Islet precursor cell (in vitro differentiated cells): ENCODE measurements around the gene CAVIN3.

Experiments used
- DNase-seq: peaks from one replicate; pipeline ENCODE4 v3.0.0-alpha.2; 2018

CAVIN3 gene, protein sequence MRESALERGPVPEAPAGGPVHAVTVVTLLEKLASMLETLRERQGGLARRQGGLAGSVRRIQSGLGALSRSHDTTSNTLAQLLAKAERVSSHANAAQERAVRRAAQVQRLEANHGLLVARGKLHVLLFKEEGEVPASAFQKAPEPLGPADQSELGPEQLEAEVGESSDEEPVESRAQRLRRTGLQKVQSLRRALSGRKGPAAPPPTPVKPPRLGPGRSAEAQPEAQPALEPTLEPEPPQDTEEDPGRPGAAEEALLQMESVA

DNA sequence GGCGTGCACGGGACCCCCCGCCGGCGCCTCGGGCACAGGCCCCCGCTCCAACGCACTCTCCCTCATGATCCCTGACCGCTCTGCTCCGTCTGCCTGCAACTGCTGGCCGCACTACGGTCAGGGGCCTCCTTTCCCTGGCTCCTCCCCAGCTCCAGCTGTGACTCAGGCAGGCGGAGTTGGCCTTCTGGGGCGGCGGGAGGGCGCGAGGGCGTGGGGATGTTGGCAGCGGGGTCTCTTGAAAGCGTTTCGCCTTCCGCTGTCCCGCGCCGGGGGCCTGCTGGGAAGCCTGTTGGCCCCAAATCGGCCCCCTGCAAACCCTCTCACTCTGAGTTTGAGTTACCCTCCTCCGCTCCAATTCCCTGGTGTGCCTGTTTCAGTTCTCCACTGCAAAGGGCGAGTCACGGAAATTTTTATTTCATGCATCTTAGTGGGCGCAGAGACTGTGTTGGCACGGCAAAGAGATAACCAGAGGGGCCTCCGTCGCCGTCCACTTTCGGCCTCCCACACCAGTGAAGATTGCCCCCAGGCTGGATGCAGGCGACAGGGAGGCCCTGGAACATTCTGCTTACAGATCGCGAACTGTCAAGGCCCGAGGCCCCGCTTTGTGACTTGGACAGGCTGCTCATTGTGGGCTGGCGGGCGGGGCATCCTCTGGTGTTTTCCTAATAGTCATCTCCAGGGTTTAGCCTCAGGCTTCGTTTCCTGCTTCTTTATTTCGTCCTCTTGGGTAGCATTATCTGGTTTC, at the start of gene CAVIN3:
Gene CAVIN3, minus strand, starts transcription at position 91 of the 745 bp plus-strand sequence. Its CDS starts 25 bp downstream, at position 66.
- DNase-seq: peak; percentile 96

DNA sequence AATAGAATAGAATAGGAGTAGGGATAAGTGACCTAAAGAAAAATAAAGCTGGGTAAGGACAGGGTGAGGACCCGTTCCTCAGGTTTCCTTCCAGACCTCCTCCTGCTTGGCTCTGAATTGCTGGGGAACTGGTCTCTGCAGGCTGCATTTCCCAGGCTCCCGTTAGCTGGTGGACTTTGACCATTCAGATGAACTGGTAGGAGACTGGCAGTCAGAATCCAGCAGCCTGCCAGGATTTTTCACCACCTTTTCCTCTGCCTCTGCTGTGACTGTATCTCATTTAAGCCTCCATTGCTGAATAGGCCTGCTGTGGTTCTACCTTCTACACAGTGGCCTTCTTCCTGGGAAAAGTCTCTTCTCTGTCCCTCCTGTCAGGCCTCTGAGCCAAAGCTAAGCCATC, 45.4 kb upstream of the CAVIN3 start:
- peak; percentile 55 for DNase-seq

DNA sequence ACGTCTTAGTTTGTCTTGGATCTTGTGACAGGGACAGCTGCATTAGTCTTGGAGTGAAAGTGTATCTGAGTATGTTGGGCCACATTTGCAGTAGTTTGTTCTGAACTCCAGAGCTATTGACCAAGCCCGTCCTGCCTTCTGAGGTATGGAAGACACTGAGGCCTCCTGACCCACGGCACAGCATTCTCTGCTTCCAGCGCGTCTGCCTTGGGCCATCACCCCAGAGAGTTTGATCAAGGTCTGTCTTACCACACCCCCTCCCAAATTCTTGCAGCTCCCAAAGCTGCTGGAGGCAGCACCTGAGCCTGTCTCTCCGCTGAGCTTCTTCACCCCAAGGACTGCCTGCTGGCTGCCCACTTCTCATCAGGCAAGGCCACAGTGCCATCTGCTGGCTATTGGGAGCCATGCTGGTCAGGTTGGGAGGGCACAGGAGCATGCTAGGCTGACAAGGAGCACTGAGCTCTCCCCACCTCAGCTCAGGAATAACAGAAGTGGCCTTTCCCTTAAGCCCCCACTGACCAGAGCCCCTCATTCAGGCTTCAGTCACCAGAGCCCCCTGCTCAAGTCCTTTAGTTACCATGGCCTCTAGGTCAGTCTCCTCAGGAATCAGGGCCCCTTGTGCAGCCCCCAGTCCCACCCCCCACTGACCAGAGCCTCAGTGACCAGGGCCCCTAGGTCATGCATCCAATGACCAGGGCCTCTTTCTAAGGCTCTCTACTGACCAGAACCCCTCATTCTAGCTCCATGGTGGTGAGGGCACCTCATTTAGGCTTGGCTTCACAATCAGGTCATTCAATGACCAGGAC, 42.8 kb upstream of the CAVIN3 start:
- DNase-seq: peak; percentile 95

DNA sequence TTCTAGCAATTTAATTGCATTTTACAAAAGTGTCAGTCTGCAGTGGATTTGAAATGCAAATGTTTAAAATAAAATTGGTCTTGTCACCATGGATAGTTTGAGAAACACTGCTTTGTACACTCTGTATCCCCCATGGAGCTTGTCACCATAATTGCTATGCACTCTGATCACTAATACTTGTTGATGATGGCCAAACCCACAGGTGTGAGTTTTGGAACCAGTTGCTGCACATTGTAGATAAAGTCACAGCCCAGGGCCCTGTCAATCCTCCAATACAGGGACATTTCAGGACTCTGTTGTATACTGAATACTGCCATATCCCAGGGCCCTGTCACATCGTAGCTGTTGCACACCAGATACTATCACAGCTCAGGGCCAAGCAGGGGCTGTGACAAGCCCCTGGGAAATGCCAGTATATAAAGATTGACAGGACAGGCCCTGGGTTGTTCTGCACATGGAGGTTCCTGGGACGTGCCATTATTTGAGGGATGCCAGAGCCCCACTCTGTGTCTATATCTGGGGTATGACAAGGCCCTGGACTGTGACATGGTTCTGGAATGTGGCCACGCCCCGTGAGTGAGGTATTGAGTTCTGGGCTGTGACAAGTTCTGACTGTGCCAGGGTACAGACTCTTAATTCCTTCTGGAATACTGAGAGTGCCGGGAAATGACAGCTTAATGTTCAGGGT, 42.0 kb upstream of the CAVIN3 start:
- DNase-seq: peak; percentile 57

DNA sequence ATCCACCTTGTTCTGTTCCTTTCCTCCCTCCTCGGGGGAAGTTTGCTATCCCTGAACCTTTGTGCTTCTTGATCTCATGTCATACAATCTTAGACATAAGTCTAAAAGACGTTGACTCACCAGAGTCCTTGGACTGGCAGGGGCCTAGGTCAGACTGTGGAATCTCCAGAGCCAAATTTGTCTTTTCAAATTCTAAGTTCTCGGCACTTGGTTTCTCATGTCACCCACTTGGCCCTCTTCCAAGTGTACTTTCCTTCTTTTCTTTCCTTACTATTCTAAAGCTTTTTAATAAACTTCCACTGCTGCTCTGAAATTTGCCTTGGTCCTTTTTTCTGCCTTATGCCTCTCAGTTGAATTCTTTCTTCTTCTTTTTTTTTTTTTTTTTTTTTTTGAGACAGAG, 39.9 kb upstream of the CAVIN3 start:
- no peak for DNase-seq

- DNase-seq: peak; percentile 91
These were observed 36.9 kb upstream of the CAVIN3 start for GRCh38 chr11:6357222-6357621.

DNA sequence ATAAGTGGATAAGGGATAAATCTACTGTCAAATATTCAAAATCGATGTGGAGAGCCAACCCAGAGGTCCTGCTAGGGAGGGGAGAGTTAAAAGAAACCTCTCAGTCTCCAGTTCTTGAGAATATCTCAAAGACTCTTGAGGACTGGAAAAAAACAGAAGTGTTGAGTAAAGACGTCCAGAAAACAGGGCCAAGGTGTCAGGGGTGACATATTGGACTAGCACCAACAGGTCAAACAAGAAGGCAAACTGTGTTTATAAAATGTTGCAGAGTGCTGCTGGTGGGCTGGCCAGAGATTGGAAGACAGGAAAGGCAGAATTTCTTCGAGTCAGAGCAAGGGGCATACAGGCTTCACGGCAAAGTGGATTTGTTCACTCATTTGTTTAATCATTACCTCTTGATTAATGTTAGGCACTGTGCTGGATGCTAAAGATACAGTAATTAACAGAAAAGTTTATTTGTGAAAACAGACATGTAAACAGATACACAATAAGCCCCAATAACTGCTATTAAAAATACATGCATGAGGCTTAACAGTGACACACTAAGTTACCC, 36.3 kb upstream of the CAVIN3 start:
- DNase-seq: no peak

DNA sequence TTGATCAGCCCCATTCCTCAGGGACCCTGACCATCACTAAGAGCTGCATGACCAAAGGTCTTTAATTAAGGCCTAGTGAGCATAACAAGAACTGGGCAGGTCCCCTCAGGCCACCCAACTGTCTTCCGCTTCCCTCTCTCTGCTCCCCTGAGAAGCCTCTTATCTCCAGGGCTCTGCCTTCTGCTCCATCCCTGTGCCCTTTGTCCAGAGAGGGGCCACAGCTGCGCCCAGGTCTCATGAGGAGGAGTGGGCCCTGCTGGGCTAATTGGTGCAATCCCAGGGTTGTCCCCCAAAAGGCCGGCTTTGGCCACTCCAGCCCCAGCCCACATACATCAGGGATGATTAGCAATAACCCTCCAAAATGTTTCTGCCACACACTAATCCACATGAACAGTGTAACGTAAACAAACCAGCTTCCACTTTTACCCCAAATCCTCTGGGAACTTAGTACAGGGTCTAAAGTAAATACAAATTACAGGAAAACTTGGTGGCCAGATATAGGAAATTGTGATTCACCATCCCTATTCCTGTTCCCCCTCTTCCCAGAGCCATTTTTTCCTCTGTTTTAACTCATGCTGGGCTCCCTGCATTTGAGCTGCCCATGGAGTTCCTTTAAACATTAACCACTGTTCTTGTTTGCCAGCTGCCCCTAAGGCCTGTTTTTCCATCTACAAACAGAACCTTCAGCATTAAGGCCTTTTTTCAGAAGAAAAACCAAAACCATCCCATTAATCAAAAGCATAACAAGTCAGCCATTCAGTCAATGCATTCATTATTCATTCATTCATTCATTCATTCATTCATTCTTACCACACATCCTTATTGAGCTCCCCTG, 34.6 kb upstream of the CAVIN3 start:
- no peak for DNase-seq

- DNase-seq: peak; percentile 93
These were observed 33.2 kb upstream of the CAVIN3 start for GRCh38 chr11:6353367-6353987.

DNA sequence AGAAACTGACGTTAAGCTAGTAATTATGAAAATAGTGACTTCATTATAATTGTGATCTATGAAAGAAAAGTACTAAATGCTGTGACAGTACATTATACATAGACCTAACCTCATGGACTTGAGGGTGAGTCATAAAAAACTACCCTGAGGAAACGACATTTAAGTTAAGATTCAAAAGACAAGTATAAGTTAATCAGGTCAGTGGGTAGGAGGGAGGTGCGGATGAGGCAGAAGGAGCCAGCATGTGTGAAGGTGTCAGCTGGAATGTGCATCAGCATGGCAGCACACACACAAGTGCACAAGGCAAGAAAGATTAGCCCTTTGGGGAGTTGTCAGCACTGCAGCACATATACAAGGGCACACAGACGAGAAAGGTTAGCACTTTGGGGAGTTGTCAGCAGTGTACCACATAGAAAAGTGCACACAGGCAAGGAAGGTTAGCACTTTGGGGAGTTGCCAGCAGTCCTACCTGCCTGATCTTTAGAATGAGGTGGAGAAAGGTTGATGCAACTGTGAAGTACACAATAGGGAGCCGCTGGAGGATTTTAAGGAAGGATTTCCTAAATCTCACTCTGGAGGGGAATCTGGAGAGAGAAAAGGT, 31.6 kb upstream of the CAVIN3 start:
- DNase-seq: no peak

- DNase-seq: no peak
These were observed 30.2 kb upstream of the CAVIN3 start for GRCh38 chr11:6350486-6350885.

- DNase-seq: no peak
These were observed 29.7 kb upstream of the CAVIN3 start for GRCh38 chr11:6350043-6350442.

GRCh38 chr11:6345366-6345765, 25.1 kb upstream of the CAVIN3 start:
- DNase-seq: no peak

DNA sequence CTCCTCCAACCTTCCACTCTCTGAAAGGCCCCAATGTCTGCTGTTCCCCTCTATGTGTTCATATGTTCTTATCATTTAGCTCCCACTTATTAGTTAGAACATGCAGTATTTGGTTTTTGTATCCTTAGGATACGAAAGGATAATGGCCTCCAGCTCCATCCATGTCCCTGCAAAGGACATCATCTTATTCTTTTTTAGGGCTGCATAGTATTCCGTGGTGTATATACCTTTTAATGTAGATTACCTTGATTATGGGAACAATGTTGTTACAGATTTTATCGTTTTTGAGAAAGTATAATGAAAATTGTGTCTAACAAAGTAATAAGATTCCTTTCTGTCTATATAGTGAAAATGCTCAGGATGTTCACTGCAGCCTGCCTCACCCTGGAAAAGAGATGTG, 16.0 kb upstream of the CAVIN3 start:
- DNase-seq: no peak

- no peak for DNase-seq
These were observed 14.5 kb upstream of the CAVIN3 start for GRCh38 chr11:6334806-6335205.

GRCh38 chr11:6333095-6333494, 12.8 kb upstream of the CAVIN3 start:
- DNase-seq: no peak

DNA sequence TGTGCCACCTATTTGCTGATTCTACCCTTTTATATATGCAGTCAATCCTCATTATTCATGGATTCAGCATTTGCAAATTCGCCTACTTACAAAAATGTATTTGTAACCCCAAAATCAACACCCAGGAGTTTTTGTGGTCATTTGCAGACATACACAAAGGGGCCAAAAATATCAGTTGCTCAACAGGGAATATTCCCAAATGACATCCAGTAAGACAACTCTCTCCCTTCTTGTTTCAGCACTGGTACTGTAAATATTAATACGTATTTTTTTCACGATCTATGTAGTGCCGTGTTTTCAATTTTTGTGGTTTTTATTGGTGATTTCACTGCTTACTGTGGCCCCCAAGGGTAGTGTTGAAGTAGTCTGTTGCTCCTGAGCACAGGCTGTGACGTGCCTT, 11.8 kb upstream of the CAVIN3 start:
- no peak for DNase-seq

- DNase-seq: peak; percentile 57
These were observed 8.0 kb upstream of the CAVIN3 start for GRCh38 chr11:6328321-6328720.

DNA sequence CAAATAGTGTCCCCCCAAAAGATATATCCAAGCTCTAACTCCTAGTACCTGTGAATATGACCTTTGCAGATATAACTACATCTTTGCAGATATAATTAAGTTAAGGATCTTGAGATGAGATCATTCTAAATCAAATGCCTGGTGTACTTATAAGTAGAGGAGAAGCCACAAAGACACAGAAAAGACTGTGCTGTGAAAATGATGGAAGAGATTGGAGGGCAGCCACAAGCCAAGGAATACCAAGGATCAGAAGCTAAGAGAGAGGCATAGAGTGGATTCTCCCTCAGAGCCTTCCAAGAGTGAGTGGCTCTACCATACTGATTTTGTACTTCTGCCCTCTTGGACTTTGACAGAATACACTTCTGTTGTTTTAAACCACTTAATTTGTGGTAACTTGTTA, 7.5 kb upstream of the CAVIN3 start:
- no peak for DNase-seq

GRCh38 chr11:6326985-6327384, 6.7 kb upstream of the CAVIN3 start:
- DNase-seq: no peak

DNA sequence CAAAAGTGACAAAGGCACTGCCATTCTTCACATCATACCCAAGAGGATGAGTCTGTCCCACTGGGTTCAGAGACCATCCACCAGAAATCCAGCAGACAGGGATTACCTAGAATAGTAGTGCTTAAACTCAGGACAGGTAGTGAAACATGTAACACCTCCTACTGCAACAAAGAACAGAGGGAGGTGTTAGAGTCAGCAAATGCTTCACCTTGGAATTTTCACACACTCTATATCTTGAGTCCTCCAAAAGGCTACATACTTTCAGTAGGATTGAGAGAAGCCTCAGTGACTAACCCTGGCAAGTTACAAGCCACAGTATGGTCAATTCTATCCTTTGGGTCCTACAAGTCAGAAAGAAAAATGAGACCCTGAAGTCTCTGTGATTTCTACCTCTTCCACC, 6.0 kb upstream of the CAVIN3 start:
- no peak for DNase-seq
